Measurements from ENCODE around the gene PPFIA2.

DNA sequence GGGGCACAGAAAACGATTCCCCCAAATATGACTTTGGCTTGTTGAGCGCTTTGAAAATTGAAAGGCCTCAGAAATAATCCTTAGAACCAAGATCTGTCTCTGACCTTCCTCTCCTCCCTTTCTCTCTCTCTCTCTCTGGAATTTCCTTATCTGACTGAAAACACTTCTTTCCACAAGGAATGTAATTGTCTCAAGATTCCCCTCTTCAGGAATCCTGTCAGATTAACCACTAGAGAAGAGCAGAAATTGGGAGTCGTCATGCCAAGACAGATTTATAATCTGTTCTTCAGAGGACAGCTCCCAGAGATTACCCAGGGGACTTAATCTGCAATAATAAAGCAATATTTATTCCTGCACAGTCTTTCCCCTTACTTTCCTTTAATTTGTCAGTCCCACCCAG lies 363.7 kb downstream of the PPFIA2 start:
- TF ChIP-seq, protein P1, sequence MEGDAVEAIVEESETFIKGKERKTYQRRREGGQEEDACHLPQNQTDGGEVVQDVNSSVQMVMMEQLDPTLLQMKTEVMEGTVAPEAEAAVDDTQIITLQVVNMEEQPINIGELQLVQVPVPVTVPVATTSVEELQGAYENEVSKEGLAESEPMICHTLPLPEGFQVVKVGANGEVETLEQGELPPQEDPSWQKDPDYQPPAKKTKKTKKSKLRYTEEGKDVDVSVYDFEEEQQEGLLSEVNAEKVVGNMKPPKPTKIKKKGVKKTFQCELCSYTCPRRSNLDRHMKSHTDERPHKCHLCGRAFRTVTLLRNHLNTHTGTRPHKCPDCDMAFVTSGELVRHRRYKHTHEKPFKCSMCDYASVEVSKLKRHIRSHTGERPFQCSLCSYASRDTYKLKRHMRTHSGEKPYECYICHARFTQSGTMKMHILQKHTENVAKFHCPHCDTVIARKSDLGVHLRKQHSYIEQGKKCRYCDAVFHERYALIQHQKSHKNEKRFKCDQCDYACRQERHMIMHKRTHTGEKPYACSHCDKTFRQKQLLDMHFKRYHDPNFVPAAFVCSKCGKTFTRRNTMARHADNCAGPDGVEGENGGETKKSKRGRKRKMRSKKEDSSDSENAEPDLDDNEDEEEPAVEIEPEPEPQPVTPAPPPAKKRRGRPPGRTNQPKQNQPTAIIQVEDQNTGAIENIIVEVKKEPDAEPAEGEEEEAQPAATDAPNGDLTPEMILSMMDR (IDR thresholded peaks at IDR 0.05): no peak
- TF ChIP-seq POLR2AphosphoS5 (IDR thresholded peaks at IDR 0.05) (no peak), EP300 (IDR thresholded peaks at IDR 0.05) (no peak), POLR2A (IDR thresholded peaks at IDR 0.05; ENCODE audit: low read depth) (no peak)

Data from esophagus muscularis mucosa (tissue), 4 donors.